Measurements from ENCODE around the gene KLHDC2.
A peak's percentile ranks its signal among the peaks of the same experiment; 100 is the strongest.
"Not testable (repeated sequence)": the region's sequence is repeated elsewhere in the genome, so short reads cannot be mapped to it uniquely, and the experiment has no call there.

KLHDC2 gene

DNA sequence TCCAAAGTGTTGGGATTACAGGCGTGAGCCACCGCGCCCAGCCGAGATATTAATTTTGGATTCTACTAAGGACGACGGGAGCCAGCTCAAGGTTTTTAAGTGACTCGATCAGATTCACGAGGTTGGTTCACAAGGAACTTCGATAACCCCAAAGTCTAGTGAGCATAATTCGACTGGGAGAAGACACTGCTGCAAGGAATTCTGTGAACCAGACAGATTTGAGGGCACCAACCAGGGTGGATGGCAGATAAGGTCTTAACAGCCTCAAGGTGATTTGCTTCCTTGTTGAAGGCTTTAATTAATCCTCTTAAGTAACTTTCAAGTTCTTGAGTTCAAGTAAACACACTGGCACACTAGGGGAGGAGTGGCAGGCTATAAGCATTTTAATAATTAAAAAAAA, 1.1 kb upstream of the KLHDC2 start:
- no peaks in the 10 kb centered on the region for H3K27me3 ChIP-seq (ENCODE audit: control insufficient read depth, insufficient read depth, low read length)
- H3K27ac ChIP-seq (ENCODE audit: low read depth, low read length) = peak overlapping the region; percentile 93
- peak overlapping the region; percentile 86 for H3K9ac ChIP-seq (ENCODE audit: low read length)
- no peaks in the 10 kb centered on the region for H3K36me3 ChIP-seq (ENCODE audit: control insufficient read depth, insufficient read depth, low read length)
- H3K4me3 ChIP-seq (ENCODE audit: low read length) = peak overlapping the region; percentile 64
- H3K4me1 ChIP-seq (ENCODE audit: control insufficient read depth, insufficient read depth, low read length) = peaks cover 14% of the 10 kb centered on the region

DNA sequence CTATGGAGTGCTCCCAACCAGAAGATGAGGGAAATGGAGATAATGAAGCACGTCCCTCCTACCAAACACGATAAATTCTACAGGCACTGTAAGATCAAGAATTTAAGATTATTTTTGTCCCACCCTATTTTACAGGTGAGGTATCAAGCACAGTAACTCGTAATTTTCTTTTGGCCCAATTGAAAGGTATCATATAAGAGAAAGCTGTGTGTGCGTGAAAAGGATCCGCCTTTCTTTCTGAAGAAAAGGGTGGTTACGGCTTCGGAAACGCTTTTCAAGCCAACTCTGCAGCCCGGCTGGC, 733 bp upstream of the KLHDC2 start:
- Histone ChIP-seq H3K9ac (ENCODE audit: low read length) (peak overlapping the region; percentile 86), H3K27ac (ENCODE audit: low read depth, low read length) (peak overlapping the region; percentile 93), H3K36me3 (ENCODE audit: control insufficient read depth, insufficient read depth, low read length) (no peaks in the 10 kb centered on the region), H3K4me1 (ENCODE audit: control insufficient read depth, insufficient read depth, low read length) (peaks cover 14% of the 10 kb centered on the region), H3K4me3 (ENCODE audit: low read length) (peak overlapping the region; percentile 64), H3K27me3 (ENCODE audit: control insufficient read depth, insufficient read depth, low read length) (no peaks in the 10 kb centered on the region)

DNA sequence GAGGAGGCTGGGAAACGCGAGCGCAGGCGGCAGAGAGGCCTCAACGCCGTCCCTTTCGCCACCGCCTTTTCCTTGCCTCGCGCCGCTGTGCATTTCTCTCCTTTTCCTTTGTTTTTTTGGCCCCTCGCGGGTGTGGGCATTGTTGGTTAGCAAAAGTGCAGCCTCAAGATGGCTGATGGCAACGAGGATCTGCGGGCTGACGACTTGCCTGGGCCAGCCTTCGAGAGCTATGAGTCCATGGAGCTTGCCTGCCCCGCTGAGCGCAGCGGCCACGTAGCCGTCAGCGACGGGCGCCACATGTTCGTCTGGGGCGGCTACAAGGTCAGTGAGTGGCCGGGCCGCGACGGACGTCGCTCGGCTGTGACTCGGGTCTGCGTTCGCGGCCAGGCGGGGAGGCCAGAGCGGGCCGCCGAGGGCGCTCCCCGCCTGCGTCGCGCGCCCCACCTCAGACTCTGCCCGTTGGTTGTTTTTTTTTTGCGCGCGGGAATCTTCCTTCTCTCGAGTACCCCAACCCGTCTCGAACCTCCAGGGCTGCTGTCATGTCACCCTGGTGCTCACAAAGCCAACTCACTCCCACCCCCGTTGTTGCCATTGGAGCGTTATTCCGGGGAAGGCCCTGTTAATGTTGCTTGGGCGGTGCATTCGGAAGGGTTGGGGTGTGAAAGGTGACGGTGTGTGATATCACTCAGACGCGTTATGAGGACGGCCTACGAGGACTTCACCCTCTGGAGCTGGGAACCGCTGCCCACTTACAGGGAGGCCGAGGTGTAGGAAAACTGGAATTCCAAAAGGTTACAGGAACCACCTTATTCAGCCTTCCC, 558 bp downstream of the KLHDC2 start:
- peak overlapping the region; percentile 87 for H3K9ac ChIP-seq (ENCODE audit: low read length)
- H3K27me3 ChIP-seq (ENCODE audit: control insufficient read depth, insufficient read depth, low read length) = no peaks in the 10 kb centered on the region
- peak overlapping the region; percentile 90 for H3K4me3 ChIP-seq (ENCODE audit: low read length)
- H3K36me3 ChIP-seq (ENCODE audit: control insufficient read depth, insufficient read depth, low read length) = no peaks in the 10 kb centered on the region
- H3K4me1 ChIP-seq (ENCODE audit: control insufficient read depth, insufficient read depth, low read length) = peaks cover 14% of the 10 kb centered on the region
- peak overlapping the region; percentile 93 for H3K27ac ChIP-seq (ENCODE audit: low read depth, low read length)

DNA sequence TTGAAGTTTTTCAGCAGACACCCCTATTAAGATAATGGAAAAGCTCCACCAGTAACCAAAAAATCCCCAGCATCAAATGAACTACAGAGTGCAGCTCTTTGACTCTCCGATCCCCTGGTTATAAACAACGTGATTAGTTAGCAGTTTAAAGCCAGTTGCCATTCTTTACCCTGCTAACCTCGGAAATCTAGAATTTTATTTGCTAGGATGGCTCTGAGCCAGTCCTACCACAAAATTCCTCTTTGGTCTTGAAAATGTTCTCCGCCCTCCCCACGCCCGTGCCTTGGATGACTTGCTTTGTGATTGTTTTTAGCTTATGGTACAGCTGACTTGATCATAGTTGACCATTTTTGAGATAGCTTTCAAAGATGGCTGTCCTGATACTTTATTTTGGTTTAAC, 1.2 kb downstream of the KLHDC2 start:
- H3K4me3 ChIP-seq (ENCODE audit: low read length) = peak overlapping the region; percentile 90
- peak overlapping the region; percentile 93 for H3K27ac ChIP-seq (ENCODE audit: low read depth, low read length)
- H3K27me3 ChIP-seq (ENCODE audit: control insufficient read depth, insufficient read depth, low read length) = no peaks in the 10 kb centered on the region
- H3K36me3 ChIP-seq (ENCODE audit: control insufficient read depth, insufficient read depth, low read length) = no peaks in the 10 kb centered on the region
- H3K9ac ChIP-seq (ENCODE audit: low read length) = peak overlapping the region; percentile 12
- peaks cover 14% of the 10 kb centered on the region for H3K4me1 ChIP-seq (ENCODE audit: control insufficient read depth, insufficient read depth, low read length)

DNA sequence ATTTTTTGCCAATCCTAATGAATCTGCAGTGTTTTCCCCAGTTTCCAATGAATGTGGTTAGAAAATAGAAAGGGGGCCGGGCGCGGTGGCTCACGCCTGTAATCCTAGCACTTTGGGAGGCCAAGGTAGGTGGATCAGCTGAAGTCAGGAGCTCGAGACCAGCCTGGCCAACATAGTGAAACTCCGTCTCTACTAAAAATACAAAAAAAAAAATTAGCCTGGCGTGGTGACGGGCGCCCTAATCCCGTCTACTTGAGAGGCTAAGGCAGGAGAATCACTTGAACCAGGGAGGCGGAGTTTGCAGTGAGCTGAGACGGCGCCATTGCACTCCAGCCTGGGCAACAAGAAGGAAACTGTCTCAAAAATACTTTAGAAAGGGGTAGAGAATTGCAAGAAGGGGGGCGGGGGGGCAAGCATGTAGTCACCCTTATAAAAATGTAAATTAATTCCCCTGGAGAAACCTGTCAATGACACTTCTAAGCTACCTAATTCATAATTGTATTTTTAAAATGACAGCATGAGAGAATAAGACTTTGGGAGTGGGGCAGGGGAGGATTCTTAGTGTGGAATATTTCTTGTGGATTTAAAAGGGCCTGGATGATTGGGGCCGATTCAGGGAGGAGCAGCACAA, 1.7 kb downstream of the KLHDC2 start:
- Histone ChIP-seq H3K27ac (ENCODE audit: low read depth, low read length) (peak overlapping the region; percentile 9), H3K27me3 (ENCODE audit: control insufficient read depth, insufficient read depth, low read length) (no peaks in the 10 kb centered on the region), H3K36me3 (ENCODE audit: control insufficient read depth, insufficient read depth, low read length) (no peaks in the 10 kb centered on the region), H3K4me3 (ENCODE audit: low read length) (peak overlapping the region; percentile 90), H3K4me1 (ENCODE audit: control insufficient read depth, insufficient read depth, low read length) (peaks cover 14% of the 10 kb centered on the region), H3K9ac (ENCODE audit: low read length) (no peak overlapping the region)

DNA sequence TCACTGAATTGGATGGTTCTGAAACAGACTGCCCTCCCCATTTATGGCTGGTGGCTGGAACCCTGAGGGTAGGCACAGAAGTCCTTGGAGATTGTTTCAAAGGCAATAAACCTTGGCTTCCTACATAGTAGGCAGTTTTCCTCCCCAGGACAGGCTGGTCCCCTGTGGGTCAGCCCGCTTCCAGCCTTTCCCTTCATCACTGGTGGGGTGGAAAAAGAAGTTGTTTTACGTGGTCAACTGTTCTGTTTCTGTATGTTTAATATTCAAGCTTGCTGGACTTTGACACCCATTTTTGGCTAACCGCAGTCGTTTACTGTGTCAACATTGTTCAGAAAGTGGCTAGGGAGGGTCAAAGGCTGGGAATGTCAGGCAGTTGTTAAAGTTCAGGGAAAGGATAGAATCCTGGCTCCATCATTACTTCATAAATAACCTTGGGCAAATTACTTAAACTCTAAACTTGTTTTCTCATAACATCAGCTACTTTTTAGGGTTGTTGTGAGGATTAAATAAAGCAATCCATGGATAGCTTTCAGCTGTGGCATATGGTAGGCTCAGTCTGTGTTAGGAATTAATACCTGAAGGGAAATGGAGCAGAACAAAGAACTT, 2.4 kb downstream of the KLHDC2 start:
- Histone ChIP-seq H3K9ac (ENCODE audit: low read length) (no peak overlapping the region), H3K27me3 (ENCODE audit: control insufficient read depth, insufficient read depth, low read length) (no peaks in the 10 kb centered on the region), H3K4me1 (ENCODE audit: control insufficient read depth, insufficient read depth, low read length) (peaks cover 14% of the 10 kb centered on the region), H3K36me3 (ENCODE audit: control insufficient read depth, insufficient read depth, low read length) (no peaks in the 10 kb centered on the region), H3K27ac (ENCODE audit: low read depth, low read length) (no peak overlapping the region), H3K4me3 (ENCODE audit: low read length) (peak overlapping the region; percentile 90)

DNA sequence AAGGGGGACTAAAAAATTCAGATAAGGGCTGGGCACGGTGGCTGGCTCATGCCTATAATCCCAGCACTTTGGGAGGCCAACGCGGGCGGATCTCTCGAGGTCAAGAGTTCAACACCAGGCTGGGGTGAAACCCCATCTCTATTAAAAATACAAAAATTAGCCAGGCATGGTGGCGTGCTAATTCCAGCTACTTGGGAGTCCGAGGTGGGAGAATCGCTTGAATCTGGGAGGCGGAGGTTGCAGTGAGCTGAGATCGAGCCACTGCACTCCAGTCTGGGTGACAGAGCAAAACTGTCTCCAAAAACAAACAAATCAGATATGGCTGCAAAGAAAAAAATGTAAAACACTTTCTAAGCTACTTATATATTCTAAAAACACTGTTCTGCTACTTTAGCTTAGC, 3.7 kb downstream of the KLHDC2 start:
- H3K36me3 ChIP-seq (ENCODE audit: control insufficient read depth, insufficient read depth, low read length); H3K27ac ChIP-seq (ENCODE audit: low read depth, low read length); H3K4me3 ChIP-seq (ENCODE audit: low read length); H3K9ac ChIP-seq (ENCODE audit: low read length); H3K27me3 ChIP-seq (ENCODE audit: control insufficient read depth, insufficient read depth, low read length): not testable (repeated sequence)
- H3K4me1 ChIP-seq (ENCODE audit: control insufficient read depth, insufficient read depth, low read length) = peaks cover 14% of the 10 kb centered on the region

DNA sequence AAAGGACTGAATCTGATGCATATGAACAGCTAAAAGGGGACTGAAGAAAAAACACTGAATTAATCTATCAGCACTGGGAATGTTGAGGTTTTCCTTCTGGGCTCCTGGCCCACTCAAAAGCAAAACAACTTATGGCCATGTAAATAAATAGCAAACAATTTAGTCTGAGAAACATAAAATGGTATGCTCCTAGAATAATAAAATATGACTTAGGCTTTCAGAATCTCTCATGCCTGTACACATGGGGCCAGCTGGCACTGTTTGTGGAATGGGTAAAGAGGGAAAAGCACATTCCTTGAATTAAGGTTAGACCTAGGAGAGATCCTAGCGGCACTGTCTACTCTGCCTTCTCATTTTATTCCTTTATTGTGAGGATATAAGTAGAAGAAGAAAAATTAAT, 6.2 kb downstream of the KLHDC2 start:
- no peaks in the 10 kb centered on the region for H3K27me3 ChIP-seq (ENCODE audit: control insufficient read depth, insufficient read depth, low read length)
- H3K27ac ChIP-seq (ENCODE audit: low read depth, low read length) = no peak overlapping the region
- no peak overlapping the region for H3K4me3 ChIP-seq (ENCODE audit: low read length)
- peaks cover 8% of the 10 kb centered on the region for H3K4me1 ChIP-seq (ENCODE audit: control insufficient read depth, insufficient read depth, low read length)
- no peak overlapping the region for H3K9ac ChIP-seq (ENCODE audit: low read length)
- H3K36me3 ChIP-seq (ENCODE audit: control insufficient read depth, insufficient read depth, low read length) = peaks cover 4% of the 10 kb centered on the region

DNA sequence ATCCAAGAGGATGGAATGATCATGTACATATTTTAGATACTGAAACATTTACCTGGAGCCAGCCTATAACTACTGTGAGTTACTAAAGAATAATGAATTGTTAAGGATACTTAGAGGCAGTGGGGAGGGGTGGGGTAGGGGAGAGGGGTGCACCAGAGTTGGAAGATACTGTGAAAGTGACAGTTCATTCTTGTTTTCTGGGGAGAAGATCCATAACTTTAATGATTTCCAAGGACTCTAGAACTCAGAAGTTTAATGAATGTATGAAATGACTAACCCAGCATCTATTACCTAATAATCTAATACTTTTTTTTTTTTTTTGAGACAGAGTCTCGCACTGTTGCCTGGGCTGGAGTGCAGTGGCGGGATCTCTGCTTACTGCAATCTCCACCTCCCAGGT, 10.5 kb downstream of the KLHDC2 start:
- Histone ChIP-seq H3K9ac (ENCODE audit: low read length) (no peak overlapping the region), H3K4me3 (ENCODE audit: low read length) (no peak overlapping the region), H3K27ac (ENCODE audit: low read depth, low read length) (no peak overlapping the region), H3K27me3 (ENCODE audit: control insufficient read depth, insufficient read depth, low read length) (no peaks in the 10 kb centered on the region), H3K4me1 (ENCODE audit: control insufficient read depth, insufficient read depth, low read length) (no peaks in the 10 kb centered on the region), H3K36me3 (ENCODE audit: control insufficient read depth, insufficient read depth, low read length) (peaks cover 22% of the 10 kb centered on the region)

DNA sequence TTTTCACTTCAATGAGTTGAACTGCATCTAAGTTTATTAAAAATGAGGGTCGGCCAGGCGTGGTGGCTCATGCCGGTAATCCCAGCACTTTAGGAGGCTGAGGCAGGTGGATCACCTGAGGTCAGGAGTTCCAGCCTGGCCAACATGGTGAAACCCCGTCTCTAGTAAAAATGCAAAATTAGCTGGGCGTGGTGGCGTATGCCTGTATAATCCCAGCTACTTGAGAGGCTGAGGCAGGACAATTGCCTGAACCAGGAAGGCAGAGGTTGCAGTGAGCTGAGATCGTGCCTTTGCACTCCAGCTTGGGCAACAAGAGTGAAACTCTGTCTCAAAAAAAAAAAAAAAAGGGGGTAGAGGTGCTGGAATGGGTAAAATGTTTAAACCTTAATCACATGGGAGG, 13.1 kb downstream of the KLHDC2 start:
- not testable (repeated sequence) for H3K27me3 ChIP-seq (ENCODE audit: control insufficient read depth, insufficient read depth, low read length); H3K4me3 ChIP-seq (ENCODE audit: low read length); H3K4me1 ChIP-seq (ENCODE audit: control insufficient read depth, insufficient read depth, low read length); H3K9ac ChIP-seq (ENCODE audit: low read length); H3K27ac ChIP-seq (ENCODE audit: low read depth, low read length)
- peaks cover 33% of the 10 kb centered on the region for H3K36me3 ChIP-seq (ENCODE audit: control insufficient read depth, insufficient read depth, low read length)

DNA sequence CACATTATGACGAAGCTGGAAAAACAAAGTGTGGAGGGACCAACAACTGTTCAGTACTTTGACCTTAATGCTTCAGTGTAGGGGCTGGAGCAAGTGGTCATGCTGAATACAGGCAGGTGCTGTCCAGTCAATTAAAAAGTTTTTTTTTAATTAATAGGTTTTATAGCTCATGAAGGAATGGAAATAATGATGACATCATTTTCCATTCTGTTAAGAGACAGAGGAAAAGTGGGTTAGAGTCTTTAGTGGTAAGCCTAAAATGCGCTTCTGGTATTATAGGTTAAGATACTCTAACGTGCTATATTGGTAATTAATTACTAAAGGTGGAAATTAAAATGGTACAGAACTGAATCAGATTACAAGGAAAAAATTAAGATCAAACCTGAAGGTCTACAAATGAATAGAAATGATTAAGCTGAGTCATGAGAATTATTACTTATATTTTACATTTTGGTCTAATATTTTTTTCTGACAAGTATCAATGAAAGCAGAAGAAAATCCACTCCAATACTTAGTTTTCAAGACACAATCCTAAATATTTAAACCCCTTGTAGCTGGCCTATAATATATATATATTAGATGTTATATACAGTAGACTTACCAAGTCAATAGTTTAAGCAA, 15.6 kb downstream of the KLHDC2 start:
- H3K27ac ChIP-seq (ENCODE audit: low read depth, low read length) = no peak overlapping the region
- H3K36me3 ChIP-seq (ENCODE audit: control insufficient read depth, insufficient read depth, low read length) = peaks cover 41% of the 10 kb centered on the region
- no peak overlapping the region for H3K9ac ChIP-seq (ENCODE audit: low read length)
- H3K4me1 ChIP-seq (ENCODE audit: control insufficient read depth, insufficient read depth, low read length) = no peaks in the 10 kb centered on the region
- no peak overlapping the region for H3K4me3 ChIP-seq (ENCODE audit: low read length)
- H3K27me3 ChIP-seq (ENCODE audit: control insufficient read depth, insufficient read depth, low read length) = no peaks in the 10 kb centered on the region

DNA sequence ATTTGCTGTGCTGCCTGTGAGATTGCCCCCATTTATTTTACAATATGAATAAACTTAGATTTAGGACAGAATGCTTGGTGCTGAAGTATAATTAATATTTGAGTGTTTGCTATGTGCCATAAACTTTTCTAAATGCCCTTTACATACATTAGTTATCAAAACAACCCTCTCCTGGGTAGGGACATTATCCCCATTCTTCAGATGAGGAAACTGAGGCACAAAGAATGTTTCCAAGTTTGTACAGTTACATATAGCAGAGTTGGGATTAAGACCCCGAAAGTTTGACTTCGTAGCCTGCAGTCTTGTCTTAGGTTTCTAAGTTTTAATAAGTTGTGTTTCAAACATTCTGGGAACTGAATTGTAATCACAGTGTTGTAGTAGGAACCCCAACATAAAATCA, 18.4 kb downstream of the KLHDC2 start:
- Histone ChIP-seq H3K27ac (ENCODE audit: low read depth, low read length) (no peak overlapping the region), H3K27me3 (ENCODE audit: control insufficient read depth, insufficient read depth, low read length) (no peaks in the 10 kb centered on the region), H3K9ac (ENCODE audit: low read length) (no peak overlapping the region), H3K4me3 (ENCODE audit: low read length) (no peak overlapping the region), H3K36me3 (ENCODE audit: control insufficient read depth, insufficient read depth, low read length) (peaks cover 42% of the 10 kb centered on the region), H3K4me1 (ENCODE audit: control insufficient read depth, insufficient read depth, low read length) (no peaks in the 10 kb centered on the region)
